HG03469 (cell line): ENCODE measurements around the gene VWA5B1.
"Not testable (repeated sequence)": the region's sequence is repeated elsewhere in the genome, so short reads cannot be mapped to it uniquely, and the experiment has no call there.

Experiments used
- ATAC-seq: cut with Tn5 transposase; IDR thresholded peaks from one replicate; pipeline ENCODE4 v1.9.1; 2021; ENCODE audit warnings: mild to moderate bottlenecking, moderate library complexity, moderate number of reproducible peaks; ENCODE audit not compliant: unreplicated experiment

The VWA5B1 gene

GRCh38 chr1:20290624-20291597 is at the start of gene VWA5B1:
Gene VWA5B1 (plus strand): TSS chr1:20290875. CDS start chr1:20310602, 19,727 bp downstream.
- no peak for ATAC-seq

- ATAC-seq, result no peak
Measured at GRCh38 chr1:20242890-20243479, 47.7 kb upstream of the VWA5B1 start.

GRCh38 chr1:20248971-20249612 is 41.6 kb upstream of the VWA5B1 start:
- ATAC-seq, result no peak

- ATAC-seq, result no peak
Measured at GRCh38 chr1:20250340-20250989, 40.2 kb upstream of the VWA5B1 start.

GRCh38 chr1:20252587-20252986 is 38.1 kb upstream of the VWA5B1 start:
- no peak for ATAC-seq

GRCh38 chr1:20255666-20256065 is 35.0 kb upstream of the VWA5B1 start:
- no peak for ATAC-seq

- ATAC-seq, result no peak
Measured at GRCh38 chr1:20259646-20260045, 31.0 kb upstream of the VWA5B1 start.

GRCh38 chr1:20261095-20261494 is 29.6 kb upstream of the VWA5B1 start:
- ATAC-seq, result no peak

- no peak for ATAC-seq
Measured at GRCh38 chr1:20262810-20263534, 27.7 kb upstream of the VWA5B1 start.

GRCh38 chr1:20265250-20265649 is 25.4 kb upstream of the VWA5B1 start:
- no peak for ATAC-seq

- no peak for ATAC-seq
Measured at GRCh38 chr1:20266141-20266540, 24.5 kb upstream of the VWA5B1 start.

GRCh38 chr1:20266642-20267041 is 24.0 kb upstream of the VWA5B1 start:
- no peak for ATAC-seq

GRCh38 chr1:20271498-20272400 is 18.9 kb upstream of the VWA5B1 start:
- no peak for ATAC-seq

GRCh38 chr1:20273716-20274115 is 17.0 kb upstream of the VWA5B1 start:
- not testable (repeated sequence) for ATAC-seq

GRCh38 chr1:20275319-20275925 is 15.3 kb upstream of the VWA5B1 start:
- ATAC-seq, result no peak

GRCh38 chr1:20276485-20277159 is 14.1 kb upstream of the VWA5B1 start:
- ATAC-seq, result no peak

- ATAC-seq, result no peak
Measured at GRCh38 chr1:20278692-20279130, 12.0 kb upstream of the VWA5B1 start.

- ATAC-seq, result no peak
Measured at GRCh38 chr1:20279509-20279908, 11.2 kb upstream of the VWA5B1 start.
